Non-pigmented ciliary epithelial cell (primary cell): ENCODE results near the gene BDKRB1.
"Not testable (repeated sequence)": the region's sequence is repeated elsewhere in the genome, so short reads cannot be mapped to it uniquely, and the experiment has no call there.

Experiments used
- DNase-seq: peaks from one replicate; pipeline ENCODE4 v3.0.0-alpha.2; 2010; ENCODE audit warnings: low read depth

The BDKRB1 gene

GRCh38 chr14:96233661-96234060 lies 22.3 kb upstream of the BDKRB1 start:
- no peak for DNase-seq

GRCh38 chr14:96235426-96235825 lies 20.6 kb upstream of the BDKRB1 start:
- DNase-seq = no peak

- DNase-seq = no peak
These were observed 18.4 kb upstream of the BDKRB1 start for GRCh38 chr14:96237641-96238040.

GRCh38 chr14:96238676-96239265 lies 17.2 kb upstream of the BDKRB1 start:
- no peak for DNase-seq

GRCh38 chr14:96239711-96240141 lies 16.3 kb upstream of the BDKRB1 start:
- DNase-seq = no peak

GRCh38 chr14:96240641-96241040 lies 15.4 kb upstream of the BDKRB1 start:
- DNase-seq = no peak

GRCh38 chr14:96242126-96242525 lies 13.9 kb upstream of the BDKRB1 start:
- DNase-seq = no peak

- DNase-seq = no peak
These were observed 12.2 kb upstream of the BDKRB1 start for GRCh38 chr14:96243785-96244184.

GRCh38 chr14:96245074-96245473 lies 10.9 kb upstream of the BDKRB1 start:
- not testable (repeated sequence) for DNase-seq

GRCh38 chr14:96245710-96246538 lies 10.1 kb upstream of the BDKRB1 start:
- DNase-seq = peak; percentile 27

GRCh38 chr14:96246539-96246847 lies 9.5 kb upstream of the BDKRB1 start:
- peak; percentile 90 for DNase-seq

GRCh38 chr14:96247031-96247430 lies 9.0 kb upstream of the BDKRB1 start:
- DNase-seq = no peak

- no peak for DNase-seq
These were observed 7.0 kb upstream of the BDKRB1 start for GRCh38 chr14:96249029-96249428.

GRCh38 chr14:96250485-96250884 lies 5.5 kb upstream of the BDKRB1 start:
- DNase-seq = no peak

- DNase-seq = no peak
These were observed 4.3 kb upstream of the BDKRB1 start for GRCh38 chr14:96251656-96252155.

GRCh38 chr14:96252323-96252998 lies 3.5 kb upstream of the BDKRB1 start:
- no peak for DNase-seq

- peak; percentile 83 for DNase-seq
These were observed 2.9 kb upstream of the BDKRB1 start for GRCh38 chr14:96252999-96253539.

GRCh38 chr14:96254687-96255086 lies 1.3 kb upstream of the BDKRB1 start:
- no peak for DNase-seq

GRCh38 chr14:96256407-96256806 lies 397 bp downstream of the BDKRB1 start:
- DNase-seq = no peak

- DNase-seq = no peak
These were observed 1.0 kb downstream of the BDKRB1 start for GRCh38 chr14:96257056-96257455.

- DNase-seq = no peak
These were observed 1.9 kb downstream of the BDKRB1 start for GRCh38 chr14:96257900-96258299.

GRCh38 chr14:96260341-96260821 lies 4.4 kb downstream of the BDKRB1 start:
- DNase-seq = no peak

- DNase-seq = no peak
These were observed 5.0 kb downstream of the BDKRB1 start for GRCh38 chr14:96261053-96261452.
